ENCODE results near the gene MTHFD1L. TPM values are rescaled to one million over a fixed set of nuclear protein-coding genes. Genes with fewer than 3 reads are reported as not detected.

The MTHFD1L gene
- total and polyA plus RNA-seq, 2 donors (not counting 3 experiments of a cell fraction or from before 2014, with no cell fraction given) = 40.2 to 120 TPM

DNA sequence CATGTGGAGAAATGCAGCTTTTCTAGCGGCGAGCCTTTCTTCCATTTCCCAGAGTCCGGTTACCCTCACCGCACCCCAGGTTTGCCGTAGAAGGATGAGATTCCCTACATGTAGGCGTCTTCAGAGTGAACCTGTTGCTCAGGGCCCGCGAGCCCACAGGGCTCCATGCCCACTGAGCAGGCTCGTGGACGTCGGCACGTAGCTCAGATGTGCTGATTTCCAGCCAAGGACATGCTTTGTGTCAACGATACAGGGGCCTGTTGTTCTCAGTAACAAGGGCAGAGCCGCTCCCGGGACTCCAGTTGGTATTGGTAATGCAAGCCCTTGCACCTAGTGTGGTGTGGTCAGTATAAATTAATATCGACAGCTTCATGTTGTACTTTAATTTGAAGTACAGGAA lies 159.6 kb downstream of the MTHFD1L start:
- intact Hi-C loops (cut with micrococcal nuclease) (no loop called here), dilution Hi-C loops (cut with MboI; ENCODE audit: extremely low pct_ligation_motif_present, low sequenced_read_pairs) (no loop called here)
- ChIA-PET CTCF (interaction anchor here (1.2 to 6.0 kb wide), 3 partner anchors 11 to 133 kb away, joined by 3 to 30 read pairs (median 3); no protein-coding TSS in a partner anchor), POLR2A (no interaction called here)
- TF ChIP-seq POLR2AphosphoS5 (IDR thresholded peaks at IDR 0.05; ENCODE audit: insufficient read depth, low read depth, low read length) (no peak), FOS (IDR thresholded peaks at IDR 0.05; ENCODE audit: borderline replicate concordance, insufficient read depth, low read length) (no peak), GATA2 (IDR thresholded peaks at IDR 0.05; ENCODE audit: insufficient read depth, insufficient read length, low read depth, low read length) (no peak)
- TF ChIP-seq, protein P1, sequence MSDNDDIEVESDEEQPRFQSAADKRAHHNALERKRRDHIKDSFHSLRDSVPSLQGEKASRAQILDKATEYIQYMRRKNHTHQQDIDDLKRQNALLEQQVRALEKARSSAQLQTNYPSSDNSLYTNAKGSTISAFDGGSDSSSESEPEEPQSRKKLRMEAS (IDR thresholded peaks at IDR 0.05; ENCODE audit: insufficient read depth, insufficient read length) = no peak
- TF ChIP-seq, protein P2, sequence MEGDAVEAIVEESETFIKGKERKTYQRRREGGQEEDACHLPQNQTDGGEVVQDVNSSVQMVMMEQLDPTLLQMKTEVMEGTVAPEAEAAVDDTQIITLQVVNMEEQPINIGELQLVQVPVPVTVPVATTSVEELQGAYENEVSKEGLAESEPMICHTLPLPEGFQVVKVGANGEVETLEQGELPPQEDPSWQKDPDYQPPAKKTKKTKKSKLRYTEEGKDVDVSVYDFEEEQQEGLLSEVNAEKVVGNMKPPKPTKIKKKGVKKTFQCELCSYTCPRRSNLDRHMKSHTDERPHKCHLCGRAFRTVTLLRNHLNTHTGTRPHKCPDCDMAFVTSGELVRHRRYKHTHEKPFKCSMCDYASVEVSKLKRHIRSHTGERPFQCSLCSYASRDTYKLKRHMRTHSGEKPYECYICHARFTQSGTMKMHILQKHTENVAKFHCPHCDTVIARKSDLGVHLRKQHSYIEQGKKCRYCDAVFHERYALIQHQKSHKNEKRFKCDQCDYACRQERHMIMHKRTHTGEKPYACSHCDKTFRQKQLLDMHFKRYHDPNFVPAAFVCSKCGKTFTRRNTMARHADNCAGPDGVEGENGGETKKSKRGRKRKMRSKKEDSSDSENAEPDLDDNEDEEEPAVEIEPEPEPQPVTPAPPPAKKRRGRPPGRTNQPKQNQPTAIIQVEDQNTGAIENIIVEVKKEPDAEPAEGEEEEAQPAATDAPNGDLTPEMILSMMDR (IDR thresholded peaks at IDR 0.05; ENCODE audit: extremely low read depth in 1 of 2, insufficient read depth in 1 of 2, low read depth in 1 of 2, low read length in 2 of 2) = no peak
- H3K36me3 ChIP-seq (ENCODE audit: control insufficient read depth in 2 of 2, extremely low read depth in 1 of 2, insufficient read depth in 2 of 2, low read length in 2 of 2) = peaks cover 0 to 7% of the 10 kb centered on the region in 2 experiments
- H3K4me3 ChIP-seq (replicated peaks in 1 of 3; ENCODE audit: insufficient read depth in 1 of 3, low read depth in 1 of 3, low read length in 3 of 3) = no peak overlapping the region
- no peak overlapping the region for H3K9ac ChIP-seq (replicated peaks; ENCODE audit: extremely low read depth, insufficient read depth, low read length)
- H3K4me1 ChIP-seq (ENCODE audit: control insufficient read depth, extremely low read depth, insufficient read depth, low read length) = peaks cover 25% of the 10 kb centered on the region
- no peaks in the 10 kb centered on the region for H3K9me3 ChIP-seq (replicated peaks; ENCODE audit: control insufficient read depth, insufficient read depth, low read length)
- H3K27me3 ChIP-seq (ENCODE audit: control insufficient read depth in 2 of 2, insufficient read depth in 2 of 2, low read length in 2 of 2) = no peaks in the 10 kb centered on the region
- H3K9me1 ChIP-seq (replicated peaks; ENCODE audit: control insufficient read depth, extremely low read depth, insufficient read depth, low read length) = no peaks in the 10 kb centered on the region
- DNase-seq (ENCODE audit: low read depth, low spot score) (no peak), FAIRE-seq (no peak)
- no peak overlapping the region for H3K27ac ChIP-seq (ENCODE audit: insufficient read depth, low read depth, low read length)
- no peak overlapping the region for H3K4me2 ChIP-seq (ENCODE audit: insufficient read depth, low read length)
- no TSS peak for BruUV-seq (replicated peaks)
- H4K20me1 ChIP-seq (replicated peaks; ENCODE audit: control insufficient read depth, extremely low read depth, insufficient read depth, low read length) = no peaks in the 10 kb centered on the region
- no peaks in the 10 kb centered on the region for H3K79me2 ChIP-seq (ENCODE audit: control insufficient read depth, insufficient read depth, low read length)
- H2AFZ ChIP-seq (ENCODE audit: low read depth, low read length) = no peak overlapping the region
